Endothelial cell (in vitro differentiated cells): Measurements from ENCODE around the gene UTP20. TPM values are rescaled to one million over a fixed set of nuclear protein-coding genes. Genes with fewer than 3 reads are reported as not detected.
"Not testable (repeated sequence)": the region's sequence is repeated elsewhere in the genome, so short reads cannot be mapped to it uniquely, and the experiment has no call there.

Experiments
- DNase-seq: peaks from one replicate; pipeline ENCODE4 v3.0.0; 2021; ENCODE audit warnings: low spot score
- H3K27ac Mint-ChIP-seq: one replicate; pipeline ENCODE4 v1.8.0; 2021; ENCODE audit warnings: mixed read lengths, inconsistent platforms; ENCODE audit not compliant: unreplicated experiment
- H3K27me3 Mint-ChIP-seq: one replicate; pipeline ENCODE4 v1.8.0; 2021; ENCODE audit warnings: mild to moderate bottlenecking, moderate library complexity, mixed read lengths, inconsistent platforms; ENCODE audit not compliant: unreplicated experiment
- H3K36me3 Mint-ChIP-seq: one replicate; pipeline ENCODE4 v1.8.0; 2021; ENCODE audit warnings: mild to moderate bottlenecking, low read depth, mixed read lengths, inconsistent platforms; ENCODE audit not compliant: unreplicated experiment
- H3K4me1 Mint-ChIP-seq: one replicate; pipeline ENCODE4 v1.8.0; 2021; ENCODE audit warnings: mild to moderate bottlenecking, mixed read lengths, inconsistent platforms; ENCODE audit not compliant: unreplicated experiment
- H3K4me3 Mint-ChIP-seq: one replicate; pipeline ENCODE4 v1.8.0; 2021; ENCODE audit warnings: mild to moderate bottlenecking, mixed read lengths, inconsistent platforms; ENCODE audit not compliant: unreplicated experiment
- H3K9me3 Mint-ChIP-seq: one replicate; pipeline ENCODE4 v1.8.0; 2021; ENCODE audit warnings: mixed read lengths, inconsistent platforms; ENCODE audit not compliant: unreplicated experiment
- CTCF ChIP-seq: fragments of 200-600 bp; sonication (generic); IDR thresholded peaks from one replicate; pipeline ENCODE4 v1.5.0; 2021; ENCODE audit warnings: antibody characterized with exemption; ENCODE audit not compliant: unreplicated experiment
- total RNA-seq: library from RNA; stranded (reverse); fragmentation: NEBNext Ultra II Directional; extraction: Animal tissue kit (Norgen Biotek cat#: 25700); gene quantifications from one replicate; pipeline ENCODE4 v1.2.1, GENCODE V29; 2021; ENCODE audit not compliant: unreplicated experiment

UTP20 gene
- total RNA-seq, 1 donor from 2014 or later: 12.3 TPM

- TF ChIP-seq CTCF: no peak
- Mint-ChIP-seq H3K27ac (peak within 1 kb of the TSS; percentile 97), H3K9me3 (no peaks in the 10 kb centered on the region), H3K27me3 (peaks cover 2% of the 10 kb centered on the region), H3K36me3 (peaks cover 4% of the 10 kb centered on the region), H3K4me1 (peaks cover 13% of the 10 kb centered on the region), H3K4me3 (peak within 1 kb of the TSS; percentile 98)
- DNase-seq: peak; percentile 85
Observed at GRCh38 chr12:101407436-101408345, 127.8 kb downstream of the UTP20 start, which contains the start of gene ARL1. ARL1 (minus strand) TSS chr12:101407772; CDS start chr12:101407645, 127 bp downstream.

- H3K4me1 Mint-ChIP-seq: peaks cover 13% of the 10 kb centered on the region
- H3K4me3 Mint-ChIP-seq, H3K36me3 Mint-ChIP-seq, H3K27me3 Mint-ChIP-seq, H3K9me3 Mint-ChIP-seq, H3K27ac Mint-ChIP-seq, DNase-seq: not testable (repeated sequence)
Observed at GRCh38 chr12:101410169-101410568, 130.3 kb downstream of the UTP20 start.

- H3K4me3 Mint-ChIP-seq: no peak overlapping the region
- no peaks in the 10 kb centered on the region for H3K36me3 Mint-ChIP-seq
- TF ChIP-seq CTCF: peak; percentile 48
- H3K9me3 Mint-ChIP-seq: no peaks in the 10 kb centered on the region
- H3K4me1 Mint-ChIP-seq: no peaks in the 10 kb centered on the region
- H3K27ac Mint-ChIP-seq: no peak overlapping the region
- DNase-seq: peak; percentile 55
- H3K27me3 Mint-ChIP-seq: no peaks in the 10 kb centered on the region
Observed at GRCh38 chr12:101414533-101415119, 134.7 kb downstream of the UTP20 start.

- Mint-ChIP-seq H3K27ac (no peak overlapping the region), H3K9me3 (no peaks in the 10 kb centered on the region), H3K4me3 (no peak overlapping the region), H3K36me3 (no peaks in the 10 kb centered on the region), H3K27me3 (no peaks in the 10 kb centered on the region), H3K4me1 (no peaks in the 10 kb centered on the region)
- DNase-seq: no peak
- TF ChIP-seq CTCF: no peak
Observed at GRCh38 chr12:101415228-101415627, 135.3 kb downstream of the UTP20 start.

- H3K27ac Mint-ChIP-seq, H3K9me3 Mint-ChIP-seq, H3K4me3 Mint-ChIP-seq, DNase-seq, H3K4me1 Mint-ChIP-seq, H3K36me3 Mint-ChIP-seq, H3K27me3 Mint-ChIP-seq: not testable (repeated sequence)
Observed at GRCh38 chr12:101422066-101422465, 142.2 kb downstream of the UTP20 start.

GRCh38 chr12:101424620-101425019, 144.7 kb downstream of the UTP20 start:
- Mint-ChIP-seq H3K27ac (no peak overlapping the region), H3K4me3 (no peak overlapping the region), H3K4me1 (no peaks in the 10 kb centered on the region), H3K36me3 (no peaks in the 10 kb centered on the region), H3K9me3 (no peaks in the 10 kb centered on the region), H3K27me3 (no peaks in the 10 kb centered on the region)
- DNase-seq: no peak
- TF ChIP-seq CTCF: no peak
